Upper lobe of left lung (tissue), 4 donors: ENCODE results near the gene DISP1.

ENCODE experiments used
- EP300 ChIP-seq, 4 donors: sonication (generic); formaldehyde crosslinking; IDR thresholded peaks; one replicate each; pipeline ENCODE4 v1.5.1; 2017; ENCODE audit warnings: antibody characterized with exemption in 4 of 4, control low read depth in 2 of 4
- POLR2A ChIP-seq, 4 donors: fragments of 450-650 bp; IDR thresholded peaks; one replicate each; pipeline ENCODE4 v1.5.1; 2016 to 2017; ENCODE audit warnings: antibody characterized with exemption in 4 of 4, mild to moderate bottlenecking in 2 of 4
- POLR2AphosphoS5 ChIP-seq, 2 donors: sonication (generic); formaldehyde crosslinking; IDR thresholded peaks; one replicate each; pipeline ENCODE4 v1.5.1; 2017; ENCODE audit warnings: antibody characterized with exemption in 2 of 2
- TF ChIP-seq, protein P1 (sequence below), 6 experiments: fragments of 450-650 bp in 4 of 6; fragments of 200-600 bp in 2 of 6; sonication (generic) in 2 of 6; IDR thresholded peaks; one replicate each; pipeline ENCODE4 v1.5.1; 2016 to 2019; ENCODE audit warnings: antibody characterized with exemption in 6 of 6

DNA sequence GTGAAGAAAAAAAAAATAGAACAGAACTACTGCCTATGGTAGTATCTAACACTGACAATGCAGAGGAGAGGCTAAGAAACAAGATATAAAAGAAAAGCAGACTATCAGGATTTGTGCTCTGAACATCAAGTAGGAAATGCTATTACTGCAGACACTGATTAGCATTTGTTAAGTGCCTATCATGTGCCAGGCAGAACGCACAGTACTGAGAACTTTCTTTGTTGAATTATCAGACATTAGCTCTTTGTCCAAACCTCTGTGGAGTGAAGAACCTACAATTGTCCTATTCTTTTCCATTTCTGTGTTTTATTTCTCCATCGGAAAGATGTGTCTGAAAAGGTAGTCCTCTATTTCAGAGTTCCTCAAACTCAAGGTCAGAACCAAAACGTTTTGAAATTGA lies 30.5 kb upstream of the DISP1 start:
- TF ChIP-seq EP300 (IDR thresholded peaks at IDR 0.05) (no peak), POLR2A (IDR thresholded peaks at IDR 0.05) (no peak), POLR2AphosphoS5 (IDR thresholded peaks at IDR 0.05) (no peak)
- TF ChIP-seq, protein P1, sequence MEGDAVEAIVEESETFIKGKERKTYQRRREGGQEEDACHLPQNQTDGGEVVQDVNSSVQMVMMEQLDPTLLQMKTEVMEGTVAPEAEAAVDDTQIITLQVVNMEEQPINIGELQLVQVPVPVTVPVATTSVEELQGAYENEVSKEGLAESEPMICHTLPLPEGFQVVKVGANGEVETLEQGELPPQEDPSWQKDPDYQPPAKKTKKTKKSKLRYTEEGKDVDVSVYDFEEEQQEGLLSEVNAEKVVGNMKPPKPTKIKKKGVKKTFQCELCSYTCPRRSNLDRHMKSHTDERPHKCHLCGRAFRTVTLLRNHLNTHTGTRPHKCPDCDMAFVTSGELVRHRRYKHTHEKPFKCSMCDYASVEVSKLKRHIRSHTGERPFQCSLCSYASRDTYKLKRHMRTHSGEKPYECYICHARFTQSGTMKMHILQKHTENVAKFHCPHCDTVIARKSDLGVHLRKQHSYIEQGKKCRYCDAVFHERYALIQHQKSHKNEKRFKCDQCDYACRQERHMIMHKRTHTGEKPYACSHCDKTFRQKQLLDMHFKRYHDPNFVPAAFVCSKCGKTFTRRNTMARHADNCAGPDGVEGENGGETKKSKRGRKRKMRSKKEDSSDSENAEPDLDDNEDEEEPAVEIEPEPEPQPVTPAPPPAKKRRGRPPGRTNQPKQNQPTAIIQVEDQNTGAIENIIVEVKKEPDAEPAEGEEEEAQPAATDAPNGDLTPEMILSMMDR (IDR thresholded peaks at IDR 0.05): no peak
